Measurements from ENCODE around the gene C3orf38. TPM values are rescaled to one million over a fixed set of nuclear protein-coding genes. Genes with fewer than 3 reads are reported as not detected.

Gene C3orf38
- total and polyA plus RNA-seq, 8 donors, result 17.6 to 30.1 (median 27.4) TPM

- H3K27ac ChIP-seq, result no peak overlapping the region
- intact Hi-C loops (cut with DNase I), result no loop called here
- no peak overlapping the region for H3K4me3 ChIP-seq
- TF ChIP-seq CTCF (IDR thresholded peaks at IDR 0.05), result no peak
- H3K4me1 ChIP-seq, result no peaks in the 10 kb centered on the region
- H3K27me3 ChIP-seq, result no peaks in the 10 kb centered on the region
- no peak for DNase-seq
- H3K9me3 ChIP-seq, result peaks cover 0 to 4% of the 10 kb centered on the region in 2 donors
- H3K36me3 ChIP-seq, result no peaks in the 10 kb centered on the region
- no peak for ATAC-seq
Observed at GRCh38 chr3:88189361-88189810, 39.6 kb downstream of the C3orf38 start.

GRCh38 chr3:88191872-88192409 is 42.2 kb downstream of the C3orf38 start:
- Histone ChIP-seq H3K4me1 (no peaks in the 10 kb centered on the region), H3K36me3 (no peaks in the 10 kb centered on the region), H3K4me3 (no peak overlapping the region), H3K27ac (no peak overlapping the region), H3K9me3 (no peaks in the 10 kb centered on the region), H3K27me3 (no peaks in the 10 kb centered on the region)
- intact Hi-C loops (cut with DNase I), result no loop called here
- no peak for TF ChIP-seq CTCF (IDR thresholded peaks at IDR 0.05)
- DNase-seq (no peak), ATAC-seq (no peak)

GRCh38 chr3:88192631-88193030 is 42.9 kb downstream of the C3orf38 start:
- Histone ChIP-seq H3K4me3 (no peak overlapping the region), H3K9me3 (no peaks in the 10 kb centered on the region), H3K27me3 (no peaks in the 10 kb centered on the region), H3K4me1 (no peaks in the 10 kb centered on the region), H3K27ac (no peak overlapping the region), H3K36me3 (no peaks in the 10 kb centered on the region)
- no peak for DNase-seq
- intact Hi-C loops (cut with DNase I), result no loop called here
- TF ChIP-seq CTCF (IDR thresholded peaks at IDR 0.05), result no peak
- ATAC-seq, result no peak

- DNase-seq (no peak), ATAC-seq (no peak)
- Histone ChIP-seq H3K4me3 (no peak overlapping the region), H3K36me3 (no peaks in the 10 kb centered on the region), H3K4me1 (no peaks in the 10 kb centered on the region), H3K27ac (no peak overlapping the region), H3K9me3 (no peaks in the 10 kb centered on the region), H3K27me3 (no peaks in the 10 kb centered on the region)
- no peak for TF ChIP-seq CTCF (IDR thresholded peaks at IDR 0.05)
- intact Hi-C loops (cut with DNase I), result no loop called here
Observed at GRCh38 chr3:88195951-88196434, 46.2 kb downstream of the C3orf38 start.

- H3K36me3 ChIP-seq, result no peaks in the 10 kb centered on the region
- no peak overlapping the region for H3K27ac ChIP-seq
- ATAC-seq, result no peak
- intact Hi-C loops (cut with DNase I), result no loop called here
- no peak for TF ChIP-seq CTCF (IDR thresholded peaks at IDR 0.05)
- no peak overlapping the region for H3K4me3 ChIP-seq
- no peaks in the 10 kb centered on the region for H3K4me1 ChIP-seq
- H3K9me3 ChIP-seq, result no peaks in the 10 kb centered on the region
- DNase-seq, result no peak
- no peaks in the 10 kb centered on the region for H3K27me3 ChIP-seq
Observed at GRCh38 chr3:88198121-88198520, 48.4 kb downstream of the C3orf38 start.

Data from left lung (tissue), 10 donors.